GM12864 (cell line): ENCODE measurements around the gene CYP27B1.

Source experiments
- DNase-seq: peaks from one replicate; pipeline ENCODE4 v3.0.0-alpha.2; 2011; ENCODE audit warnings: low read depth
- H3K4me3 ChIP-seq: 2 replicates; pipeline ENCODE4 v1.5.1; 2011; ENCODE audit warnings: mild to moderate bottlenecking, low read depth, low read length, control low read depth
- TF ChIP-seq, protein P1 (sequence below): IDR thresholded peaks from 2 replicates; pipeline ENCODE4 v1.5.1; 2011; ENCODE audit warnings: low read depth, mild to moderate bottlenecking, moderate library complexity, low read length, control low read depth, inconsistent platforms; ENCODE audit errors: missing control alignments

The CYP27B1 gene

DNA sequence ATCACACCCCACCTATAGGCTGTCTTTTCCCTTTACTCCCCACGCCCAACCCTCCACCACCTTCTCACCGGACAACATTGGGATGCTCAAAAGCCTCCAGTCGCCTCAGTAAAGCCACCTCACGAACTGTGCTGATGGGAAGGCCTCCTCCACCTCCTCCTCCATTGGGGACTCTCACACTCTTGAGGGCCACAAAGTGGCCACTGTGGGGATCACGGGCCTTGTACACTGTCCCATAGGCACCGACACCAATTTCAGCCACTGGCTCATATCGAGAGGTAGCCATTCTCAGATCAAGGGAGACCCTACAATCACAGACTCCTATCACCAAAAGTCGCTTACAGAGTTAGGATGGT lies 15.5 kb downstream of the CYP27B1 start:
- TF ChIP-seq, protein P1, sequence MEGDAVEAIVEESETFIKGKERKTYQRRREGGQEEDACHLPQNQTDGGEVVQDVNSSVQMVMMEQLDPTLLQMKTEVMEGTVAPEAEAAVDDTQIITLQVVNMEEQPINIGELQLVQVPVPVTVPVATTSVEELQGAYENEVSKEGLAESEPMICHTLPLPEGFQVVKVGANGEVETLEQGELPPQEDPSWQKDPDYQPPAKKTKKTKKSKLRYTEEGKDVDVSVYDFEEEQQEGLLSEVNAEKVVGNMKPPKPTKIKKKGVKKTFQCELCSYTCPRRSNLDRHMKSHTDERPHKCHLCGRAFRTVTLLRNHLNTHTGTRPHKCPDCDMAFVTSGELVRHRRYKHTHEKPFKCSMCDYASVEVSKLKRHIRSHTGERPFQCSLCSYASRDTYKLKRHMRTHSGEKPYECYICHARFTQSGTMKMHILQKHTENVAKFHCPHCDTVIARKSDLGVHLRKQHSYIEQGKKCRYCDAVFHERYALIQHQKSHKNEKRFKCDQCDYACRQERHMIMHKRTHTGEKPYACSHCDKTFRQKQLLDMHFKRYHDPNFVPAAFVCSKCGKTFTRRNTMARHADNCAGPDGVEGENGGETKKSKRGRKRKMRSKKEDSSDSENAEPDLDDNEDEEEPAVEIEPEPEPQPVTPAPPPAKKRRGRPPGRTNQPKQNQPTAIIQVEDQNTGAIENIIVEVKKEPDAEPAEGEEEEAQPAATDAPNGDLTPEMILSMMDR: no peak
- peak overlapping the region; percentile 90 for H3K4me3 ChIP-seq
- DNase-seq: no peak

DNA sequence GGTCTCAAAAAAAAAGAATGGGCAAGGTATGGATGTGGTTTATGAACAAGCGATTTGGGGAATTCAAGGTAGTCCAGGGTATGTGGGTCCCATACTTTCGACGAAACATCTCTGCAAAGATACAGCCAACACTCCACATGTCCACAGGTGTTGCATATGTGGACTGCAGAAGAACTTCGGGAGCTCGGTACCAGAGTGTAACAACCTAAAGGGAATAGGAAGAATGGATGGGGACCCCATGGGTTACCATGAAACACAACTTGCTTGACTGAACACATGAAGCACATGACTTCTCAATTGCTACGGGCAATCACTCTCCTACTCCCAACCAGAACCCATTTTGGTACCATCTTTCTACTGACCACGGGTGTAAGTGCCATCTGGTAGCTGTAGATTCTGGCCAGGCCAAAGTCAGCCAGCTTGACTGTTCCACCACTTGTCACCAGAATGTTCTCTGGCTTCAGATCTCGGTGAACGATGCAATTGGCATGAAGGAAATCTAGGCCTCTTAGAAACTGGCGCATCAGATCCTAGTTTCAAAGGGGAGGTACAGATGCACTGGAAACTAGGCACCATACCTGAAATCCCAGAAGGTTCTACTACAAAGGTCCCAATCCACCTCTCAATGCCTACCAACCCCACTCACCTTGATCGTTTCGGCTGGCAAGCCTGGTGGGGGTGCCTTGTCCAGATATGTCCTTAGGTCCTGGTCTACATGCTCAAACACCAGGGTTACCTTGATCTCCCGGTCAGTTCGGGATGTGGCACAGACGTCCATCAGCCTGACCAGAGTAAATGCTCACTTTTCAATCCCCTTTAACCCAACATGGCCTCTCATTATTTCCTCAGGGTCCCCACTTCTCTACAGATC lies 16.1 kb downstream of the CYP27B1 start:
- TF ChIP-seq, protein P1: no peak
- H3K4me3 ChIP-seq: peak overlapping the region; percentile 90
- DNase-seq: no peak

DNA sequence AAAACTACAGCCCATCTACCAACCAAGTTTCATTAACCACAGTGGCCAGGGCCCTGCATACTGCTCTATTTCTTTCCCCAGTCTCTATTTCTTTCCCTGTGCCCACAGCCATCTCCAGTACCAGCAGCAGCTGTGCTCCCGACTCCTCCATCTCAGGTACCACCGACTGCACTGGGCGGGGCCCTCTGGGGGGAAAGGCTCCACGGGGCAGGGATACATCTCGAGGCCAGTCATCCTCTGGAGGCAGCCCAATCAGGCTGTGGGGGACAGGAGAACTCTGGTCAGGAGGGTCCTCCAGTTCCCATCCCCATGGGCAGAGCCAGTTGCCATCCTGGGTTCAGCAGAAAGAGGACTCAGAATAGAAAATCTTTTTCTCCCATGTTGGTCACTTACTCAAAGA lies 17.8 kb downstream of the CYP27B1 start:
- TF ChIP-seq, protein P1: no peak
- H3K4me3 ChIP-seq: no peak overlapping the region
- DNase-seq: no peak

DNA sequence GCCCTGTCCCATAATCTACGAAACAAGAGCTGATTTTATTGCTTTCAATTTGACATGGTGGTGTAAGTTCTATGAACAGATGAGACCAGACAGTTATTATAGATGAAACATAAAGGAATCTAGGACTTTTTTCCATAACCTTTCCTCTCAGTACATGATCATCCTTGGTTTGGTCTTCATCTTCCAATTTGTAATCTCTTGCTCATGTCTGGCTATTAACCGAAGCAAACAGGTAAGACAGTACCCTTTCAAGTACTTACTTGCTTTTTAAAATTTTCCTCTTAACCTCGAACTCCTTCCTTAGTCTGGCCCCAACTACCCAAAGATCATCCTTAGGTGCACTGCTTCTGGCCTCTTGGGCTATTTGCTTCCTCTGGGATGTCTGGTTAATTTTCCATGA lies 20.9 kb downstream of the CYP27B1 start:
- TF ChIP-seq, protein P1: no peak
- peak overlapping the region; percentile 84; the same call in 1 of the 2 replicates for H3K4me3 ChIP-seq
- no peak for DNase-seq

DNA sequence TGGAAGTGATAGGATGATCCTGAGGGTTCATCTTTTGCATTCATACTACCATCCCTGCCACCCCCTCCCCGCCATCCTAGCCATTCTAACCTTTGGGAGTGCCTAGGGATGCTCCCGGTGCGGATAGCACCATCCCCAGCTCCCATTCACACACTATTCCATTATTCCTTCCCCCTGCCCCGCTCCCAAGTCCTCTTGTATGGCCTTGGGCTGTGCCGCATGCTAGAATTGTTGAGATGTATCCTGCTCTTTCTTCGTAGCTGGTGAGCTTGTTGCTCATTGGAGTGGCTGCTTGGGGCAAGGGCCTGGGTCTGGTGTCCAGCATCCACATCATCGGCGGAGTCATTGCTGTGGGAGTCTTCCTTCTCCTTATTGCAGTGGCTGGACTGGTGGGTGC lies 21.4 kb downstream of the CYP27B1 start:
- DNase-seq: no peak
- peak overlapping the region; percentile 84 for H3K4me3 ChIP-seq
- TF ChIP-seq, protein P1: no peak

DNA sequence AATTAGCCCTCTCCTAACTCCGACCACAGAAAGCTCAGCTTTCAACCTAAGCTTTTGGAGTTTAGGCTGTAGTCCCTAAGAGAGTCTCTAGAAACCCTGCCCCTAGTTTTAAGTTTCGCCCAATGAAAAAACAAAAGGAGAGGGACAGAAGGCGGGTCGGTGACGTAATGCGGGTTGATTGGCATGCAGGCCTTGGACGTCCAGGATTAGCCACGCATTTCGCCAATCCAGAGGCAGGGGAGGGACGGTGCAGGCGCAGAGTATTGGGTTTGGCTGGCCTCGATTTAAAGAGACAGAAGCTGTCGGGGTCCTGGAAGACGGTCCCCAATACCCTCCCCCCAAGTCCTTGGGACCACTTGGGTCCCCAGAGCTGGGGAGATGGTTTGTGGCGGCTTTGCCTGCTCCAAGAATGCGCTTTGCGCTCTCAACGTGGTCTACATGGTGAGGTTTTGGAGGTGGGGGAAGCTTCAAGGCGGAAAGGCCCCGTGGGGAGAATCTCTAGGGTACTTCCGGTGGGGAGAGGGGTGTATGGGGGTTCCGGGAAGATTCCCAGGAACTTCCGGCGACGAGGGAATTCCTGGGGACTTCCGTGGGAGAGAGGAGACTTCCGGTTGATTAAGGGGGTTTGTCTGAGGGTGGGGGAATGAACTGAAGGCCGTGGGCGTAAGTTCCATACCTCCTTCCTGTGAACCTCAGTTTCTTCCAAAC lies 21.9 kb downstream of the CYP27B1 start, which contains the start of gene TSPAN31:
Gene TSPAN31 (plus strand): TSS at position 263 of the 708 bp plus-strand sequence. CDS start 116 bp downstream, at position 379.
- H3K4me3 ChIP-seq: peak within 1 kb of the TSS; percentile 84
- TF ChIP-seq, protein P1: no peak
- peak; percentile 97 for DNase-seq
